ENCODE results near the gene SEPTIN5. TPM values are rescaled to one million over a fixed set of nuclear protein-coding genes. Genes with fewer than 3 reads are reported as not detected.
A peak's percentile ranks its signal among the peaks of the same experiment; 100 is the strongest.

SEPTIN5 gene
- total and polyA plus RNA-seq, 9 of the 15 experiments (the other 6 are each of a cell fraction or from before 2014, with no cell fraction given) = 0.03 to 195 (median 119) TPM

DNA sequence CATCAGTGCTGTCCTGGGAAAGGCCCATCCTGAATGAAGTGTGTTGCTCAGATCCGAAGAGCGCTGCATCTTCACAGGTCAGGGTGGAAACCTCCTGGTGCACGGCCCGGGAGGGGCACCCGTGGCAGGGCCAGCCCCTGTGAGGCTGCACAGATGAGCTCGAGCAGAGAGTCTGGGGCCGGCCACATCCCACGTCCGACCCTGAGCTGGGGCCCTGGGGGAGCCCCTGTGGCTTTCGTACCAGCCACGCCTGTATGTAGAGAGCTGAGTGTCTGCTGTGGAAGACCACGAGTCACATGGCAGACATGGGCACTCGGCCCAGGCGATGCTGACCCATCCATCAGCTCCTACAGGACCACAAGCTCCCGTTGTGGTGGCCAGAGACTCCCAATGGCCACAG, 24.9 kb upstream of the SEPTIN5 start (continued):
- TF ChIP-seq, protein P1, sequence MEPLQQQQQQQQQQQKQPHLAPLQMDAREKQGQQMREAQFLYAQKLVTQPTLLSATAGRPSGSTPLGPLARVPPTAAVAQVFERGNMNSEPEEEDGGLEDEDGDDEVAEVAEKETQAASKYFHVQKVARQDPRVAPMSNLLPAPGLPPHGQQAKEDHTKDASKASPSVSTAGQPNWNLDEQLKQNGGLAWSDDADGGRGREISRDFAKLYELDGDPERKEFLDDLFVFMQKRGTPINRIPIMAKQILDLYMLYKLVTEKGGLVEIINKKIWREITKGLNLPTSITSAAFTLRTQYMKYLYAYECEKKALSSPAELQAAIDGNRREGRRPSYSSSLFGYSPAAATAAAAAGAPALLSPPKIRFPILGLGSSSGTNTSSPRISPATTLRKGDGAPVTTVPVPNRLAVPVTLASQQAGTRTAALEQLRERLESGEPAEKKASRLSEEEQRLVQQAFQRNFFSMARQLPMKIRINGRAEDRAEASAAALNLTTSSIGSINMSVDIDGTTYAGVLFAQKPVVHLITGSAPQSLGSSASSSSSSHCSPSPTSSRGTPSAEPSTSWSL (CRISPR knock-in tag; IDR thresholded peaks at IDR 0.05; ENCODE audit: borderline replicate concordance) = 0 out of 2 replicates have a peak, but pooled peaks have one; percentile 68
- TF ChIP-seq ZBTB7A (IDR thresholded peaks at IDR 0.05; ENCODE audit: borderline replicate concordance, control insufficient read depth, low read depth, low read length) (no peak), MEF2A (IDR thresholded peaks at IDR 0.05; ENCODE audit: control insufficient read depth, low read depth, low read length) (no peak)
- TF ChIP-seq, protein P2, sequence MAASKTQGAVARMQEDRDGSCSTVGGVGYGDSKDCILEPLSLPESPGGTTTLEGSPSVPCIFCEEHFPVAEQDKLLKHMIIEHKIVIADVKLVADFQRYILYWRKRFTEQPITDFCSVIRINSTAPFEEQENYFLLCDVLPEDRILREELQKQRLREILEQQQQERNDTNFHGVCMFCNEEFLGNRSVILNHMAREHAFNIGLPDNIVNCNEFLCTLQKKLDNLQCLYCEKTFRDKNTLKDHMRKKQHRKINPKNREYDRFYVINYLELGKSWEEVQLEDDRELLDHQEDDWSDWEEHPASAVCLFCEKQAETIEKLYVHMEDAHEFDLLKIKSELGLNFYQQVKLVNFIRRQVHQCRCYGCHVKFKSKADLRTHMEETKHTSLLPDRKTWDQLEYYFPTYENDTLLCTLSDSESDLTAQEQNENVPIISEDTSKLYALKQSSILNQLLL (CRISPR knock-in tag; IDR thresholded peaks at IDR 0.05; ENCODE audit: borderline replicate concordance) = no peak

DNA sequence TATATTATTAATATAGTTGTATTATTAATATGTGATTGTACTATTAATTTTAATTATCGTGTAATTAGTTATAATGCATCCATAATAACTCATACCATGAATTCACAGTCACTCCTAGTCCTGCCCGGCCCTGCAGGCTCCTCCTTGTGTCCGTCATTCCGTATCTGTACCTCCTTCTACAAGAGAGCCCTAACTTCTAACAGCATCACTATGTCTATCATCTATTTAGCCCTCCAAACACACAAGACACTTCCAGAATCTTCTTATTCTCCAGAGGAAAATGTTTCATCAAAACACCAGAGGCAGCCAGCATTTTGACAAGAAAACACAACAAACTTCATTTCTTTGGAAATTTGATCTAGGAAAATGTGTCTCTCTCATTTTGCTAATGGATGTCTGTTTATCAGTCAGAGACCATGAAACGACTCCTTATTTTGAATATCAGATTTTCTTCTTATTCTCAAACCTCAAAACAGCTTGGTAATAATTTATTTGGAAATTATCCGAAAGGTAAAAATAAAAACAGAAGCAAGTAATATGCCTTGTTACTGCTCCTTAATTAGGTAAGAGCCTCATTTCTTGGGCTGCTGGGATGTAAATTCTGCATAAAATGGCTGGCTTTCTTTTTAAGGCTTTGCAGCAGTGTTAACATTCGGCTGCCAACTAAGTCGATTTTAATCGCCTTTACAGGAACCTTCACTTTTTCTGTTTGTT, 23.1 kb upstream of the SEPTIN5 start:
- H2AFZ ChIP-seq (ENCODE audit: low read depth, low read length) = peak overlapping the region; percentile 93
- DNase-seq (ENCODE audit: extremely low read depth in 1 of 4, low spot score in 3 of 4) (peak in 2 of 4 experiments; percentile 49 to 52), ATAC-seq (no peak), FAIRE-seq (no peak)
- H3K9me3 ChIP-seq (replicated peaks; ENCODE audit: control insufficient read depth, insufficient read depth, low read depth, low read length) = no peaks in the 10 kb centered on the region
- peak overlapping the region; percentile 47 for H3K27ac ChIP-seq (ENCODE audit: extremely low read depth, low read depth, low read length)
- in situ Hi-C loops (cut with MboI) = no loop called here
- H3K4me1 ChIP-seq (replicated peaks in 1 of 2; ENCODE audit: control insufficient read depth in 2 of 2, insufficient read depth in 2 of 2, low read length in 2 of 2) = peaks cover 25 to 56% of the 10 kb centered on the region in 2 experiments; a peak in 4 of 5 replicates
- no peaks in the 10 kb centered on the region for H4K20me1 ChIP-seq (replicated peaks; ENCODE audit: control insufficient read depth, insufficient read depth, low read length)
- H3K4me2 ChIP-seq (ENCODE audit: insufficient read depth, low read length) = peak overlapping the region; percentile 82
- no peaks in the 10 kb centered on the region for H3K36me3 ChIP-seq (ENCODE audit: control insufficient read depth, insufficient read depth, low read length)
- no peaks in the 10 kb centered on the region for H3K79me2 ChIP-seq (ENCODE audit: control insufficient read depth, insufficient read depth, low read length)
- no peaks in the 10 kb centered on the region for H3K9me1 ChIP-seq (ENCODE audit: control insufficient read depth, insufficient read depth, low read length)
- H3K4me3 ChIP-seq = peak overlapping the region; percentile 3; the same call in 1 of the 2 replicates
- ChIA-PET POLR2A (interaction anchor here (0.6 to 5.5 kb wide), 18 partner anchors 10 to 580 kb away, joined by 3 to 52 read pairs (median 6); no protein-coding TSS in a partner anchor), CTCF (ENCODE audit: low intra/inter-chr PET ratio) (interaction anchor here (0.5 to 0.9 kb wide), 3 partner anchors 27 to 724 kb away, joined by 3 to 6 read pairs (median 4); no protein-coding TSS in a partner anchor)
- H3K27me3 ChIP-seq (ENCODE audit: control insufficient read depth in 2 of 2, insufficient read depth in 2 of 2, low read length in 2 of 2) = peaks cover 23 to 40% of the 10 kb centered on the region in 2 experiments
- no TSS peak for BruUV-seq (replicated peaks)
- peak overlapping the region; percentile 60 to 86 for H3K9ac ChIP-seq (ENCODE audit: insufficient read depth in 1 of 2, low read depth in 2 of 2, low read length in 2 of 2)
- intact Hi-C loops (cut with micrococcal nuclease) = no loop called here
- WGBS (ENCODE audit: insufficient coverage, low coverage, missing lambda C conversion rate) = 22% methylated on average over 9 of the region's 9 CpGs
- TF ChIP-seq CREM (IDR thresholded peaks at IDR 0.05; ENCODE audit: low read depth) = no peak
- no peak for TF ChIP-seq HDAC8 (tag; IDR thresholded peaks at IDR 0.05)
- TF ChIP-seq, protein P3, sequence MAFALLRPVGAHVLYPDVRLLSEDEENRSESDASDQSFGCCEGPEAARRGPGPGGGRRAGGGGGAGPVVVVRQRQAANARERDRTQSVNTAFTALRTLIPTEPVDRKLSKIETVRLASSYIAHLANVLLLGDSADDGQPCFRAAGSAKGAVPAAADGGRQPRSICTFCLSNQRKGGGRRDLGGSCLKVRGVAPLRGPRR (CRISPR knock-in tag; IDR thresholded peaks at IDR 0.05) = no peak
- TF ChIP-seq, protein P4, sequence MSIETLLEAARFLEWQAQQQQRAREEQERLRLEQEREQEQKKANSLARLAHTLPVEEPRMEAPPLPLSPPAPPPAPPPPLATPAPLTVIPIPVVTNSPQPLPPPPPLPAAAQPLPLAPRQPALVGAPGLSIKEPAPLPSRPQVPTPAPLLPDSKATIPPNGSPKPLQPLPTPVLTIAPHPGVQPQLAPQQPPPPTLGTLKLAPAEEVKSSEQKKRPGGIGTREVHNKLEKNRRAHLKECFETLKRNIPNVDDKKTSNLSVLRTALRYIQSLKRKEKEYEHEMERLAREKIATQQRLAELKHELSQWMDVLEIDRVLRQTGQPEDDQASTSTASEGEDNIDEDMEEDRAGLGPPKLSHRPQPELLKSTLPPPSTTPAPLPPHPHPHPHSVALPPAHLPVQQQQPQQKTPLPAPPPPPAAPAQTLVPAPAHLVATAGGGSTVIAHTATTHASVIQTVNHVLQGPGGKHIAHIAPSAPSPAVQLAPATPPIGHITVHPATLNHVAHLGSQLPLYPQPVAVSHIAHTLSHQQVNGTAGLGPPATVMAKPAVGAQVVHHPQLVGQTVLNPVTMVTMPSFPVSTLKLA (conservative IDR thresholded peaks at IDR 0.05) = peak in 1 of 2 experiments; percentile 35; a peak in 1 of 4 replicates
- TF ChIP-seq NBN (IDR thresholded peaks at IDR 0.05; ENCODE audit: low read depth) = no peak
- peak; percentile 3; the same call in 1 of the 2 replicates for TF ChIP-seq NFIC (IDR thresholded peaks at IDR 0.05)
- TF ChIP-seq ARHGAP35 (IDR thresholded peaks at IDR 0.05; ENCODE audit: partially characterized antibody) = peak; percentile 10
- TF ChIP-seq, protein P5, sequence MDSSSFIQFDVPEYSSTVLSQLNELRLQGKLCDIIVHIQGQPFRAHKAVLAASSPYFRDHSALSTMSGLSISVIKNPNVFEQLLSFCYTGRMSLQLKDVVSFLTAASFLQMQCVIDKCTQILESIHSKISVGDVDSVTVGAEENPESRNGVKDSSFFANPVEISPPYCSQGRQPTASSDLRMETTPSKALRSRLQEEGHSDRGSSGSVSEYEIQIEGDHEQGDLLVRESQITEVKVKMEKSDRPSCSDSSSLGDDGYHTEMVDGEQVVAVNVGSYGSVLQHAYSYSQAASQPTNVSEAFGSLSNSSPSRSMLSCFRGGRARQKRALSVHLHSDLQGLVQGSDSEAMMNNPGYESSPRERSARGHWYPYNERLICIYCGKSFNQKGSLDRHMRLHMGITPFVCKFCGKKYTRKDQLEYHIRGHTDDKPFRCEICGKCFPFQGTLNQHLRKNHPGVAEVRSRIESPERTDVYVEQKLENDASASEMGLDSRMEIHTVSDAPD (CRISPR knock-in tag; IDR thresholded peaks at IDR 0.05) = peak; percentile 18; the same call in 1 of the 2 replicates
